GM20000 (cell line): ENCODE data around the gene KLF3.

Experiments
- DNase-seq: peaks from one replicate; pipeline ENCODE4 v3.0.0; 2012; ENCODE audit warnings: low spot score
- TF ChIP-seq, protein P1 (sequence below): IDR thresholded peaks from 2 replicates; pipeline ENCODE4 v1.5.1; 2012; ENCODE audit warnings: mild to moderate bottlenecking, control low read depth; ENCODE audit errors: extremely low read depth, missing control alignments

KLF3 gene

GRCh38 chr4:38675146-38676121 lies 11.4 kb downstream of the KLF3 start:
- TF ChIP-seq, protein P1, sequence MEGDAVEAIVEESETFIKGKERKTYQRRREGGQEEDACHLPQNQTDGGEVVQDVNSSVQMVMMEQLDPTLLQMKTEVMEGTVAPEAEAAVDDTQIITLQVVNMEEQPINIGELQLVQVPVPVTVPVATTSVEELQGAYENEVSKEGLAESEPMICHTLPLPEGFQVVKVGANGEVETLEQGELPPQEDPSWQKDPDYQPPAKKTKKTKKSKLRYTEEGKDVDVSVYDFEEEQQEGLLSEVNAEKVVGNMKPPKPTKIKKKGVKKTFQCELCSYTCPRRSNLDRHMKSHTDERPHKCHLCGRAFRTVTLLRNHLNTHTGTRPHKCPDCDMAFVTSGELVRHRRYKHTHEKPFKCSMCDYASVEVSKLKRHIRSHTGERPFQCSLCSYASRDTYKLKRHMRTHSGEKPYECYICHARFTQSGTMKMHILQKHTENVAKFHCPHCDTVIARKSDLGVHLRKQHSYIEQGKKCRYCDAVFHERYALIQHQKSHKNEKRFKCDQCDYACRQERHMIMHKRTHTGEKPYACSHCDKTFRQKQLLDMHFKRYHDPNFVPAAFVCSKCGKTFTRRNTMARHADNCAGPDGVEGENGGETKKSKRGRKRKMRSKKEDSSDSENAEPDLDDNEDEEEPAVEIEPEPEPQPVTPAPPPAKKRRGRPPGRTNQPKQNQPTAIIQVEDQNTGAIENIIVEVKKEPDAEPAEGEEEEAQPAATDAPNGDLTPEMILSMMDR: peak; percentile 68

DNA sequence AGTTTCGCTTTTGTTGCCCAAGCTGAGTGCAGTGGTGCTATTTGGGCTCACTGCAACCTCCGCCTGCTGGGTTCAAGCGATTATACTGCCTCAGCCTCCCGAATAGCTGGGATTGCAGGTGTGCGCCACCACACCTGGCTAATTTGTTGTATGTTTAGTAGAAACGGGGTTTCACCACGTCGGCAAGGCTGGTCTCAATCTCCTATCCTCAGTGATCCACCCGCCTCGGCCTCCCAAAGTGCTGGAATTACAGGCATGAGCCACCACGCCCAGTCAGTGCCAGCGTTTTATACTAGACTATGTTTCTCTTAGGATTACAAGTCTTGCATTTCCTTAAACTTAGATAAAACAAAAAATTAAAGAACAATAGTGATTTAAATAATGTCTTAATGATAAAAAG lies 13.0 kb downstream of the KLF3 start:
- no peak for DNase-seq
- TF ChIP-seq, protein P1: no peak

More at GRCh38 chr4:38675146-38676121, 11.4 kb downstream of the KLF3 start:
- DNase-seq: peak; percentile 73

DNA sequence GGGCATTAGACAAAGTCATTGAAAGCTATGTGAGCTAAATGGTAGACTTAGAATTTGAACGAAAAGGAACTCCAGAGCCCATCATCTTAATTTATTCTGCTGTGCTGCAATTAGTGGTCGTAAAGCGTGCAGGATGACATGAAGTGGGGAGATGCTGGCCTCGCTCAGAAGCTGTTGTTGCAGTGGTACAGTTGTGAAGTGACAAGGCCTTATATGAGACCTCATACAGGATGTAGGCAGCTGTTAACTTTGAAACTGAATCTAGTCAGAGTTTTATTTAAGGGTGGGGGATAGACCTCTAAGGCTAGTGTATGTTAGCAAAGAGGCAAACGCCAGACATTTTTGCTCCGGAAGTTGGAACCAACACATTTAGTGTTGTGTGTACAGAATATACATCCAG lies 13.4 kb downstream of the KLF3 start:
- TF ChIP-seq, protein P1: no peak
- no peak for DNase-seq

- DNase-seq: no peak
- TF ChIP-seq, protein P1: no peak
Measured at GRCh38 chr4:38678078-38678477, 14.1 kb downstream of the KLF3 start.

DNA sequence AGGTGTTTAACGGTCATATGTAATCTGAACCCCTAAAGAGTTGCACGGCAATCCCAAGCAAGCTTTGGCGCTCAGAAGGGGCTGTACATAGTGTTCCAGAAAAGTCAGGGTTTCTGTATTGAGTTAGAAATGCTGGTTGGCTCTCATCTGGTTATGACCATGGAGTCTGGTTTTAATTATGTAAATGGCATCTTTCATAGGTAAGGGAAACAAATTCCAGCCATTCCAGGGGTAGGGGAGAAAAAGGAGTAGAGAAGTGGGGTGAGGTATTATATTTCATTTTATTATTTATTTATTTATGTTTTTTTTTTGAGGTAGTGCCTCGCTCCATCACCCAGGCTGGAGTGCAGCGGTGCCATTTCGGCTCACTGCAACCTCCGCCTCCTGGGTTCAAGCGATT lies 15.9 kb downstream of the KLF3 start:
- TF ChIP-seq, protein P1: no peak
- no peak for DNase-seq

- TF ChIP-seq, protein P1: no peak
- DNase-seq: no peak
Measured at GRCh38 chr4:38681281-38681991, 17.4 kb downstream of the KLF3 start.

DNA sequence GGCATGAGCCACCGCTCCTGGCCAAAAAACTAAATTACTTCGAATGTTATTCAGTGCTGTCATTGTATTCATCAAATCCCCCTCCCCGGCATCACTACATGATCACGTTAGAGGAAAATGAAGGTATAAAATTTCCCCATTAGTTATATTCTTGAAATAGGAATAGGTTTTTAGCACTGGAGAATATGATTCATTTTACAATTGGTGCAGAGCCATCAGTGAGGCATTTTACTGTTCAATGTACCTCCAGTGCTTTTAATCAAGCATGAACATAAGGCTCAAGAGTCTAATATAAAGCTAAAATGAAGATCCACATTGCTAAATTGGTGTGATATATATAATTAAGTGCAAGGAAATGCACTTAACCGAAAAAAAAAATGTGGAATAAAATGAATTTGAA lies 18.3 kb downstream of the KLF3 start:
- TF ChIP-seq, protein P1: no peak
- DNase-seq: no peak
